Thyroid gland (tissue), 4 donors: Measurements from ENCODE around the gene TTC39A. TPM values are rescaled to one million over a fixed set of nuclear protein-coding genes. Genes with fewer than 3 reads are reported as not detected.

Experiments
- DNase-seq, 2 donors: peaks; one replicate each; pipeline ENCODE4 v3.0.0-alpha.2; 2019
- H3K27ac ChIP-seq, 3 donors: fragments of 200-600 bp; sonication (generic); 1 replicate in 2 of 3; 2 replicates in 1 of 3; pipeline ENCODE4 v1.5.1; 2016 to 2019; ENCODE audit warnings: mild to moderate bottlenecking in 1 of 3, moderate library complexity in 1 of 3
- H3K27me3 ChIP-seq: fragments of 200-600 bp; sonication (generic); one replicate; pipeline ENCODE4 v1.5.1; 2019
- H3K36me3 ChIP-seq, 2 donors: fragments of 200-600 bp; sonication (generic); one replicate each; pipeline ENCODE4 v1.5.1; 2016 to 2019
- H3K4me1 ChIP-seq, 2 donors: fragments of 200-600 bp; sonication (generic); one replicate each; pipeline ENCODE4 v1.5.1; 2017 to 2019
- H3K4me3 ChIP-seq, 3 donors: fragments of 200-600 bp; sonication (generic); replicated peaks in 1 of 3; 1 replicate in 2 of 3; 2 replicates in 1 of 3; pipeline ENCODE4 v1.5.1; 2016; ENCODE audit warnings: mild to moderate bottlenecking in 1 of 3
- H3K9me3 ChIP-seq: fragments of 200-600 bp; sonication (generic); one replicate; pipeline ENCODE4 v1.5.1; 2017
- POLR2A ChIP-seq, 2 donors: fragments of 450-650 bp; IDR thresholded peaks; one replicate each; pipeline ENCODE4 v1.6.1; 2017; ENCODE audit warnings: antibody characterized with exemption in 2 of 2, mild to moderate bottlenecking in 2 of 2, moderate library complexity in 1 of 2
- WGBS, 2 donors: methylation state at CpG; one replicate each; pipeline ENCODE4 v1.1.5; 2017; 5-methylcytosine and 5-hydroxymethylcytosine counted together
- intact Hi-C: fragments of 100-400 bp; cut with DNase I; formaldehyde crosslinking; loops from one replicate; pipeline ENCODE4 v1.15.1; 2023
- total RNA-seq, 4 donors: library from RNA; depleted of rRNA; stranded (reverse); fragments of >200 nt; gene quantifications; one replicate each; pipeline ENCODE4 v1.2.3, GENCODE V29; 2016
- TF ChIP-seq, protein P1 (sequence below), 6 experiments: fragments of 200-600 bp in 3 of 6; fragments of 450-650 bp in 3 of 6; sonication (generic) in 3 of 6; IDR thresholded peaks; one replicate each; pipeline ENCODE4 v1.5.1; 2016 to 2019; ENCODE audit warnings: antibody characterized with exemption in 6 of 6, mild to moderate bottlenecking in 2 of 6, inconsistent platforms in 1 of 6, moderate library complexity in 1 of 6

TTC39A gene
- total RNA-seq, 4 donors from 2014 or later = 13.6 to 56.0 (median 33.5) TPM

DNA sequence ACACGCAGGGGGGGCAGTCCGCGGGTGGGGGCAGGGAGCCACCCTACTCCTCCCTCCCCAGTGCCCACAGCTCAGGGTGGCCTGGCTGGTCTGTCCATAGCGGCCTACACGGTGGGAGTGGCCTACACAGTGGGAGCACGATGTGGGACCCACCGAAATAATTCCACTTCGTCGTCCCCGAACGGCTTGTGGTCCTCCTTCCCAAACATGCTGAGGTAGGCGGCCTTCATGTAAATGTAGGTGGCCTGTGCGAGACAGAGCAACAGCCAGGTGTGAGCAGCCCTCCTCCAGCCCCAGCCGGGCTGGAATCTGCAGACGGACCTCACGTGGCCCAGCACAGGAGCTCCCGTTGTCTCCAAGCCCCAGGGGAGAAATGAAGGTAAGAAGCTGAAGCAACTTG is 34.4 kb downstream of the TTC39A start:
- DNase-seq = no peak
- TF ChIP-seq POLR2A (IDR thresholded peaks at IDR 0.05) = no peak
- TF ChIP-seq, protein P1, sequence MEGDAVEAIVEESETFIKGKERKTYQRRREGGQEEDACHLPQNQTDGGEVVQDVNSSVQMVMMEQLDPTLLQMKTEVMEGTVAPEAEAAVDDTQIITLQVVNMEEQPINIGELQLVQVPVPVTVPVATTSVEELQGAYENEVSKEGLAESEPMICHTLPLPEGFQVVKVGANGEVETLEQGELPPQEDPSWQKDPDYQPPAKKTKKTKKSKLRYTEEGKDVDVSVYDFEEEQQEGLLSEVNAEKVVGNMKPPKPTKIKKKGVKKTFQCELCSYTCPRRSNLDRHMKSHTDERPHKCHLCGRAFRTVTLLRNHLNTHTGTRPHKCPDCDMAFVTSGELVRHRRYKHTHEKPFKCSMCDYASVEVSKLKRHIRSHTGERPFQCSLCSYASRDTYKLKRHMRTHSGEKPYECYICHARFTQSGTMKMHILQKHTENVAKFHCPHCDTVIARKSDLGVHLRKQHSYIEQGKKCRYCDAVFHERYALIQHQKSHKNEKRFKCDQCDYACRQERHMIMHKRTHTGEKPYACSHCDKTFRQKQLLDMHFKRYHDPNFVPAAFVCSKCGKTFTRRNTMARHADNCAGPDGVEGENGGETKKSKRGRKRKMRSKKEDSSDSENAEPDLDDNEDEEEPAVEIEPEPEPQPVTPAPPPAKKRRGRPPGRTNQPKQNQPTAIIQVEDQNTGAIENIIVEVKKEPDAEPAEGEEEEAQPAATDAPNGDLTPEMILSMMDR (IDR thresholded peaks at IDR 0.05) = no peak
- Histone ChIP-seq H3K9me3 (no peaks in the 10 kb centered on the region), H3K27ac (no peak overlapping the region), H3K36me3 (no peaks in the 10 kb centered on the region), H3K4me3 (no peak overlapping the region), H3K4me1 (peaks cover 6 to 7% of the 10 kb centered on the region in 2 donors), H3K27me3 (no peaks in the 10 kb centered on the region)
- intact Hi-C loops = loop anchor here (5.0 to 10.0 kb wide), 2 partner anchors 61 to 104 kb away; partner anchors contain the start of gene RNF11
- WGBS, 2 donors = 86 to 92% methylated on average over 13 to 15 of the region's 17 CpGs

DNA sequence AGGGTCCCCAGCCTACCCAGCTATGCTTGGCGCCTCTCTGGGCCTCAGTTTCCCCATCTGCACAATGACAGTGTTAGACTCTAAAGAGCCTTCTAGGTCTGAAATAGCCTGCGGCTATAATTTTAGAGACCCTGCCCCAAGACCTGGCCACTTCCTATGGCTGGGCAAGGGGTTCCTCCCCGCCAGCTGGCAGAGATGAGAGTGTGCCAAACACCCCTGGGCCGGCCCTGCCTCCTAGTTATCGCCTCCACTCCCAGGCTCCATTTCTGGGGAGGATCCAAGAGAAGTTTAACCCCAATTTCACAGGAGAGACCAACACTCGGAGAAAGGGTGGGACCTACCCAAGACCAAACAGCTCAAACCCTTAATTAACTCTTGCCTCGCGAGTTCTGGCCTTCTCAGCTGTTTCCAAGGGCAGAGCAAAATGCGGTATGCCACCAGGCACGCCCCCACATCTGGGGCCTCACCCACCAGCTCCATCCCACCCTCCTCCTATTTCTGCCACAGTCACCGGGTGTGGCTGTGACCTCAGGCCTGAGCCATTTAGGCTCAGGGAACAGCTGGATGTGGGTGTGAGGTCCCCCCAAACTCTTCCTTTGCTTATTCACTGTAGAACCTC is 35.7 kb downstream of the TTC39A start:
- no peak for DNase-seq
- Histone ChIP-seq H3K4me1 (peaks cover 6 to 7% of the 10 kb centered on the region in 2 donors), H3K4me3 (no peak overlapping the region), H3K27me3 (no peaks in the 10 kb centered on the region), H3K9me3 (no peaks in the 10 kb centered on the region), H3K36me3 (no peaks in the 10 kb centered on the region), H3K27ac (no peak overlapping the region)
- TF ChIP-seq, protein P1 (IDR thresholded peaks at IDR 0.05) = no peak
- no peak for TF ChIP-seq POLR2A (IDR thresholded peaks at IDR 0.05)
- intact Hi-C loops = loop anchor here (5.0 to 10.0 kb wide), 2 partner anchors 60 to 102 kb away; partner anchors contain the start of gene RNF11
- WGBS, 2 donors = 81 to 87% methylated on average over 11 of the region's 11 CpGs

DNA sequence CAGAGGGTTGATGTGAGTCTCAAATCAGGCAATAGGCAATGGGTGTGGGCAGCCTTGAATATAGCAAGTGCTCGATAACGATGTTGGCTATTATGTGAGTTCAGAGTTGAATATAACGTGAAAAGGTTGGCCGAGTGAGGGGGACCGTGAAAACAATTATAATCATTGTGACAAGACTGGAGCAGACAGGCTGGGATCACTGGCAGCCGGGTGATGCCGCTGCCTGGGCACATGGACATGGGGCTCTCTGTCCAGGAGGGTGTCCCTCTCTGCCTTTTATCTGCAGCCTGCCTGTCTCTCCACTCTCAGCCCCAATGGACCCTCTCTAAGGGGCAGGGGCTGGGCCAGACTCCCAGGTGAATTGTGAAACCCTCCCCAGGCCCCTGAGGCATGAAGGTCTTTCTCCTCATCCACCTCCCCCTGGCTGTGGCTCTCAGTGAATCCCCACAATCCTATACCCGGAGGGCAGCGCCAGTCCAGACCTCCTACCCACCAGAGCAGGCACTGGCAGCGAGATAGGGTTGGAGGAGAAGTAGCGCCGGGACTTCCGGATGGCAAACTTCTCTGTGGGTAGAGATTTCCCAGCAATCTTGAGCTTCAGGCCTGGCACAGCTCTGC is 36.4 kb downstream of the TTC39A start:
- Histone ChIP-seq H3K4me3 (no peak overlapping the region), H3K9me3 (no peaks in the 10 kb centered on the region), H3K27ac (no peak overlapping the region), H3K36me3 (no peaks in the 10 kb centered on the region), H3K27me3 (no peaks in the 10 kb centered on the region), H3K4me1 (peaks cover 6 to 7% of the 10 kb centered on the region in 2 donors)
- intact Hi-C loops = loop anchor here (10.0 kb wide), 1 partner anchor 59 kb away; the partner anchor contains the start of gene RNF11
- 92 to 95% methylated on average over 13 of the region's 13 CpGs for WGBS, 2 donors
- no peak for DNase-seq
- TF ChIP-seq, protein P1 (IDR thresholded peaks at IDR 0.05) = no peak
- no peak for TF ChIP-seq POLR2A (IDR thresholded peaks at IDR 0.05)

DNA sequence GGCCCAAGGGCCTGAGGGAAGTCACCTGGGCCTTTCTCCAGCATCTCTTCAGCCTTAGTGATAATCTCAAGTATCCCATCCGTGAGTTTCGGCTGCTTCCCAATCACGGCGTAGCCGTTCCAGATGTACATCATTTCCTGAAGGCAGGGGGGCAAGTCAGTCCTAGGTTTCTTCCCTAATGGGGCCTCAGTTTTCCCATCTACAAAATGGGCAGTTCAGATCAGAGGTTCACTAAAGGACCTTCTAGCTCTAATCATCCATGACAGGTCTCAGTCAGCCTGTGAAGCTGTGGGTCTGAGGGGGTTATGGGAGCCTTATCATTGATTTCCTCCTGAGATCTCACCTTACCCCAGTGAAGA is 39.9 kb downstream of the TTC39A start:
- WGBS, 2 donors = 94 to 95% methylated on average over 5 of the region's 5 CpGs
- Histone ChIP-seq H3K4me3 (no peak overlapping the region), H3K27me3 (no peaks in the 10 kb centered on the region), H3K4me1 (no peaks in the 10 kb centered on the region), H3K27ac (no peak overlapping the region), H3K36me3 (no peaks in the 10 kb centered on the region), H3K9me3 (no peaks in the 10 kb centered on the region)
- no peak for TF ChIP-seq POLR2A (IDR thresholded peaks at IDR 0.05)
- TF ChIP-seq, protein P1 (IDR thresholded peaks at IDR 0.05) = no peak
- no peak for DNase-seq
- intact Hi-C loops = loop anchor here (10.0 kb wide), 1 partner anchor 56 kb away; the partner anchor contains the start of gene RNF11
